GM19452 (cell line): Measurements from ENCODE around the gene LTN1.
"Not testable (repeated sequence)": the region's sequence is repeated elsewhere in the genome, so short reads cannot be mapped to it uniquely, and the experiment has no call there.

Experiments
- ATAC-seq: cut with Tn5 transposase; IDR thresholded peaks from one replicate; pipeline ENCODE4 v1.9.1; 2021; ENCODE audit not compliant: unreplicated experiment

LTN1 gene

DNA sequence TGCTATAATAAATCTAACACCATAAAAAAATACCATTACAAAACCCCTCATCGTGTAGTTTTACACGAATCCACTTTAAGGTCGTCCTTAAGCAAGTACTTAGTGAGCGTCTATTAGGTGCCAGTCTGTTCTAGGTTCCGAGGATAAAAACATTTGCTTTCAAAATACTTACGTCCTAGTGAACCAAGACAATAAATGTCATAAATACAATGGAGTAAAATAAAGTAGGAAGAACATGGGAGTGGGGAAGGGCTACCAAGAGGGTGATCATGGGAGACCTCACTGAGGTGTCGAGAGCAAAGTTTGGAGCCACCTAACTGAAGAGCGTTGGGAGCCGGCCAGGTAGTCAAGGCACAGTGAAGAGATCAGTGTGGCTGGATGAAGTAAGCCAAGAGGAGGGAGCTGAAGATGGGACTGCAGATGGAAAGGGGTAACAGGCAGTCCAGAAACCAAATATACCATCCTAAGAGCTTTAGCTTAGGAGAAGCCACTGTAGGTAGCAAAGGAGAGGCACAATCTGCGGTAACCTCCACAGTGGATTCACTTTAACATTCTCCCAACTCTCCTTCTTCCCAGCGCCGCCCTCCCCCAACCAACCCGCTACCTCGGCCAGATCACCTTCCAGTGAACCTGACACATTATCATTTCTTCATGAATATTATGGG lies 684 bp downstream of the LTN1 start:
- peak; percentile 5 for ATAC-seq

DNA sequence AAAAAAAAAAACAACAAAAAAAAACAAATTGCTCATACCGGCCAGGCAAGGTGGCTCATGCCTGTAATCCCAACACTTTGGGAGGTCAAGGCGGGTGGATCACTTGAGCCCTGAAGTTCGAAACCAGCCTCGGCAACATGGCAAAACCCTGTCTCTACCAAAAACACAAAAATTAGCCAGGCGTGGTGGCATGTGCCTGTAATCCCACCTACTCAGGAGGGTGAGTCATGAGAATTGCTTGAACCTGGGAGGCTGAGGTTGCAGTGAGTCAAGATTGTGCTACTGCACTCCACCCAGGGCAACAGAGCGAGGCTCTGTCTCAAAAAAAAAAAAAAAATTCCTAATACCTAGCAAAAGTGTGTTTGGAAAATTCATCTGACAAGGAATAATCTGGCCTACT lies 4.5 kb downstream of the LTN1 start:
- ATAC-seq, result not testable (repeated sequence)

DNA sequence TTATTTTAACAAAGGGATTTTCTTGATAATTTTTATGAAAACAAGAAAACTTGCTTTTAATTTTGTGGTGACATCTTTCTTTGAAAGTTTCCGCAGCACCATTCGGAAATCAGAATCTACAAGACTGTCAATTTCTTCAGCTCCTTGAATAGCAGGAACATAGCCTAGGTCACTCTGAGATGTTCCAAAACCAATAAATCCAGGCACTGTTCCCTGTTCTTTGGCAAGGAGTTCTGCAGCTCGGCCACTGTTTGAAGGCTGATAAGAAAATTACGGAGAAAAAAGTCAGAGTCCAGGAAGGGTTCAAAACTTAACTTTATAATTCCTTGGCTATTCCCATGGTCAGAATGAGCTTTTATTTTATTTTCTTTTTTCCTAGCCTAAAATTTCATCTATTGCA lies 6.0 kb downstream of the LTN1 start:
- no peak for ATAC-seq

DNA sequence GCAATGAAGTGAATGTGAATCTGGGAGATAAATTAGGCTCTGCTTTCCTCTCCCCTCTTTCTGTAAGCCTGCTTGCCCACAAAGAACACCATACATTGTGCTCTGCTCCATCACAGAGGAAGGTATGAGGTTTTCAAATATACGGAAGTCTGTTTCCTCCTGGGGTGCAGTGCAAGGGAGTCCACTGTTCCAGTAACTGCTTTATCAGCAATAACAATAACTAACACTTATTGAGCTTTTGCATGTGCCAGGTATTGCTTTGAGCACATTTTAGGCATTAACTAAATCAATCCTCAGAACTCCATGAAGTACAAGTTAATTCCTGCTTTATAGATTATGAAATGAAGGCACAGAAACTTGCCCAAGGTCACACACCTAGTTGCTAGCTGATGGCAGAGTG lies 10.0 kb downstream of the LTN1 start:
- ATAC-seq, result no peak

GRCh38 chr21:28979092-28979491 lies 13.6 kb downstream of the LTN1 start:
- no peak for ATAC-seq

DNA sequence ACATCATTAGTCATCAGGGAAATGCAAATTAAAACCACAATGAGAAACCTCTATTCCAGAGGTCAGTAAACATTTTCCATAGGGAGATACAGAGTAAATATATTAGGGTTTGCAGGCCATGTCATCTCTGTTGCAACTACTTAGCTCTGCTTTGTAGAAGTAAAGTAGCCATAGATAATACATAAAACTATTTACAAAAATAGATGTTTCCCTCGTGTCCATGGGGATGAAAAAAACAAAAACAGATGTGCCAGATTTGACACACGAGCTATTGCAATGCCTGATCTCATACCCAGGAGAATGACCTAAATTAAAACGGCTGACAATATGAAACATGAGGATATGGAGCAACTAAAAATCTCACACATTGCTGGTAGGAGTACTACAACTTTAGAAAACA lies 17.3 kb downstream of the LTN1 start:
- ATAC-seq, result no peak

DNA sequence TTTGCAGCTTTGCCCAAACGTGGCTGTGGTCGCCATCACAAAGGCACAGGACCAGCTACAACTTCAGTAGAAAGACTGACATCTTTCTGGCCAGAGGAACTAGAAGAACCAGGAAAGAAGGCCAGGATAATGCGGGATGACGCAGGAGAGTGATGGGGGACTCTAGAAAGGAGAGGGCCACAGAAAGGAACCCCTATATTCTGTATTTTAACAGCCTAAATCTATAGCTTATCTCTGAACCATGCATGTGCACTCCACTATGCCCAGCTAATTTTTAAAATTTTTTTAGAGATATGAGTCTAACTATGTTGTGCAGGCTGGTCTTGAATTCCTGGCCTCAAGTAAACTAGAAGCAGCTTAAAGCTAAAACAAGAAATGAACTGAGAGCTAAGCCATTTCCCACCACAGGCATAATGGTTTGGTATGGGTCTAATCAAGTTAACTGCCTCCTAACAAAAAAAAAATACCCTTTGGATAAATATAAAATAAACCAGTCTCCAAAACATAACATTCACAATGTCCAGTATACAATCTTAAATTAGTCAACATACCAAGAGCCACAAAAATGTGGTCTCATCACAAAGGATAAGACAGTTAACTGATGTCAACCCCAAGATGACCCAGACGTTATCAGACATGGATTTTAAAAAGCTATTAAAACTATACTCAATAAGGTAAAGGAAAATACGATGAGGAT lies 18.0 kb downstream of the LTN1 start:
- no peak for ATAC-seq

- ATAC-seq, result no peak
These were observed 20.3 kb downstream of the LTN1 start for GRCh38 chr21:28972398-28972797.

- no peak for ATAC-seq
These were observed 21.5 kb downstream of the LTN1 start for GRCh38 chr21:28971171-28971570.

DNA sequence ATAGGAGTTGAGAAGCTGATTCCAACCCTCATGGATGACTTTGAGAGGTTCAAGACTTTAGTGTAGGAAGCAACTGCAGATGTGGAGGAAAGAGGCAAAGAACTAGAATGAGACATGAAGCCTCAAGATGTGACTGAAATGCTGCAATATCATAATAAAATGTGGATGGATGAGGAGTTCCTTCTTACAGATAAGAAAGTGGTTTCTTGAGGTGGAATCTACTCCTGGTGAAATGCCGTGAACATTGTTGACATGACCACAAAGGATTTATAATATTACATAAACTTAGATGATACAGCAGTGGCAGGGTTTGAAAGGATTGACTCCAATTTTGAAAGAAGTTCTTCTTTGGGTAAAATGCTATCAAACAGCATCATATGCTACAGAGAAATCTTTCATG lies 28.8 kb downstream of the LTN1 start:
- no peak for ATAC-seq

DNA sequence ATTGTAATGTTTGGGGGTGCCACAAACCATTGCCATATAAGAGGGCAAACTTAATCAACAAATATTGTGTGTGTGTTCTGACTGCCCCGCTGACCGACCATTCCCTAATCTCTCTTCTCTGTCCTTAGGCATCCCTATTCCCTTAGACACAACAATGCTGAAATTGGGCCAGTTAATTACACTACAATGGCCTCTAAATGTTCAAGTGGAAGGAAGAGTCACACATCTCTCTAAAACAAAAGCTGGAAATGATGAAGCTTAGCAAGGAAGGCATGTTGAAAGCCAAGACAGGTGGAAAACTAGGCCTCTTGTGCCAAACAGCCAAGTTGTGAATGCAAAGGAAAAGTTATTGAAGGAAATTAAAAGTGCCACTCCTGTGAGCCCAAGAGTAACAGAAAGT lies 30.2 kb downstream of the LTN1 start:
- no peak for ATAC-seq

GRCh38 chr21:28961927-28962326 lies 30.8 kb downstream of the LTN1 start:
- ATAC-seq, result no peak

- ATAC-seq, result no peak
These were observed 32.4 kb downstream of the LTN1 start for GRCh38 chr21:28960245-28960644.

- no peak for ATAC-seq
These were observed 33.1 kb downstream of the LTN1 start for GRCh38 chr21:28959367-28960099.

GRCh38 chr21:28953247-28953646 lies 39.4 kb downstream of the LTN1 start:
- no peak for ATAC-seq

DNA sequence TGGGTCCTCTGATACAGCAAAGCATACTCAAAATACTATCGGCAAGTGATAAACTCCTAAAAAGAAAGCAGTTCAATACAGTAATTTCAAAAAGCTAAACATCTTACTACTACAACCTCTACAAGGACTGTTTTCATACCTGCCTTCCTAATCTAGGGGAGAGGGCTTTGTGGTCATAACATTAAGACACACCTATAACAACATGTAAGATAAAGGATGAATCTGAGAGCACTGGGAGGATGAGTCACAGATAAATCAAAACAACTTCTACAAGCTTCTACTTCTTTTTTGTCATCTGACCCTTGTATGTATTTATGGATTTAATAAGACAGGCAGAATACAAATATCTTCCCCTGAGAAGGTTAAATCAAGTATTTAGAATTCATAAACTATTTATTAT lies 40.0 kb downstream of the LTN1 start:
- ATAC-seq, result no peak

- ATAC-seq, result no peak
These were observed 43.4 kb downstream of the LTN1 start for GRCh38 chr21:28949318-28949717.

GRCh38 chr21:28944296-28944695 lies 48.4 kb downstream of the LTN1 start:
- no peak for ATAC-seq

DNA sequence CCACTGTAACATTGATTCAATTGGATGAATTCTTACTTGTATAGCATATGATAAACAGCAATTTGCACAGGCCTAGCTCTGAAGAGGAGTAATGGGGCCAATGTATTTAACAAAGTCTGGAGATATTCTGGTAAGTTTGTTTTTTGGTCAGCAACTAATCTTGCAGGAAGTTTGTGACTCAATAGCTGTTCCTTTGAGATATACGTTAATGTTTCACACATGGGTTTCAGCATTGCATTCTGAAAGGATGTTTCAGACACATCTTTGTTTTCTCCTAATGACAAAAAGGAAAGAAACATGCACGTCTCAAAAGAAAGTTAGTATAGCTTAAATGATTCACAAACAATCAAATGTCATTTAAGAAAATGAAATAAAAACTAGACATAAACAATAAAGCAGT lies 49.0 kb downstream of the LTN1 start:
- no peak for ATAC-seq

DNA sequence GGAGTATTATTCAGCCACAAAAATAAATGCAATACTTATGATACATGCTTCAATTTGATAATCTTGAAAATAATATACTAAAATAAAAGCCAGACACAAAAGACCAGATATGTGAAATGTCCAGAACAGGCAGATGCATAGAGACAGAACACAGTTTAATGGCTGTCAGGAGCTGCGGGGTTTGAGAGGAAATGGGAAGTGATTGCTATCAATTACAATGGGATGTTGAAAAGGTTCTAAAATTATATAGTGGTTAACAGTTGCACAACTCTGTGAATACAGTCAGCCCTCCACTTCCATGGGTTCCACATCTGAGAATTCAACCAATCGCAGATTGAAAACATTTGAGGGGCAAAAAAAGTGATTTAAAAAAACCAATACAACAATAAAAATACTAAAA lies 54.0 kb downstream of the LTN1 start:
- no peak for ATAC-seq

GRCh38 chr21:28937737-28938136 lies 54.9 kb downstream of the LTN1 start:
- ATAC-seq, result no peak

- ATAC-seq, result no peak
These were observed 56.0 kb downstream of the LTN1 start for GRCh38 chr21:28936721-28937120.
